Mesendoderm (in vitro differentiated cells): ENCODE data around the gene VPS54.
A peak's percentile ranks its signal among the peaks of the same experiment; 100 is the strongest.
"Not testable (repeated sequence)": the region's sequence is repeated elsewhere in the genome, so short reads cannot be mapped to it uniquely, and the experiment has no call there.

Experiments used
- DNase-seq: peaks from one replicate; pipeline ENCODE4 v3.0.0; 2013
- H2AK5ac ChIP-seq: 2 replicates; pipeline ENCODE4 v1.6.1; 2013; ENCODE audit warnings: low read length, inconsistent platforms
- H2BK120ac ChIP-seq: 2 replicates; pipeline ENCODE4 v1.6.1; 2013; ENCODE audit warnings: low read depth, mild to moderate bottlenecking, low read length, moderate library complexity, mixed read lengths
- H2BK15ac ChIP-seq: replicated peaks from 2 replicates; pipeline ENCODE4 v1.6.1; 2013; ENCODE audit warnings: low read depth, mild to moderate bottlenecking, moderate library complexity
- H2BK5ac ChIP-seq: 2 replicates; pipeline ENCODE4 v1.6.1; 2013; ENCODE audit warnings: low read length, inconsistent platforms
- H3K18ac ChIP-seq: 2 replicates; pipeline ENCODE4 v1.6.1; 2013; ENCODE audit warnings: mild to moderate bottlenecking, low read length, mixed read lengths
- H3K23ac ChIP-seq: one replicate; pipeline ENCODE4 v1.6.1; 2013; ENCODE audit warnings: low read length
- H3K27ac ChIP-seq: 2 replicates; pipeline ENCODE4 v1.5.1; 2013; ENCODE audit warnings: low read depth, mild to moderate bottlenecking, inconsistent platforms, low read length, moderate library complexity
- H3K27me3 ChIP-seq: 2 replicates; pipeline ENCODE4 v1.6.1; 2013; ENCODE audit warnings: low read length, control low read depth, mild to moderate bottlenecking, inconsistent platforms; ENCODE audit not compliant: insufficient read depth, poor library complexity
- H3K36me3 ChIP-seq: 2 replicates; pipeline ENCODE4 v1.6.1; 2013; ENCODE audit warnings: low read length, inconsistent platforms; ENCODE audit not compliant: control insufficient read depth, insufficient read depth
- H3K4ac ChIP-seq: one replicate; pipeline ENCODE4 v1.6.1; 2013; ENCODE audit warnings: low read depth, mild to moderate bottlenecking, low read length, moderate library complexity
- H3K4me1 ChIP-seq: 2 replicates; pipeline ENCODE4 v1.6.1; 2013; ENCODE audit warnings: low read depth, low read length, inconsistent platforms; ENCODE audit not compliant: control insufficient read depth
- H3K4me2 ChIP-seq: 2 replicates; pipeline ENCODE4 v1.6.1; 2013; ENCODE audit warnings: low read length
- H3K4me3 ChIP-seq: 2 replicates; pipeline ENCODE4 v1.5.1; 2013; ENCODE audit warnings: mild to moderate bottlenecking, low read length
- H3K56ac ChIP-seq: one replicate; pipeline ENCODE4 v1.6.1; 2013; ENCODE audit warnings: low read length
- H3K79me1 ChIP-seq: 2 replicates; pipeline ENCODE4 v1.6.1; 2013; ENCODE audit warnings: low read length, inconsistent platforms
- H3K79me2 ChIP-seq: 2 replicates; pipeline ENCODE4 v1.6.1; 2013; ENCODE audit warnings: mild to moderate bottlenecking, low read length; ENCODE audit not compliant: control insufficient read depth, insufficient read depth
- H3K9ac ChIP-seq: 2 replicates; pipeline ENCODE4 v1.6.1; 2013; ENCODE audit warnings: low read length, inconsistent platforms
- H4K5ac ChIP-seq: one replicate; pipeline ENCODE4 v1.6.1; 2013; ENCODE audit warnings: low read length
- H4K8ac ChIP-seq: one replicate; pipeline ENCODE4 v1.6.1; 2013; ENCODE audit warnings: low read depth, mild to moderate bottlenecking, control low read depth, low read length, moderate library complexity
- WGBS: extraction: QIAGEN DNeasy Blood & Tissue Kit; methylation state at CpG from one replicate; pipeline ENCODE4 v1.1.7; 2013; ENCODE audit warnings: low lambda C conversion rate, missing lambda C conversion rate; ENCODE audit not compliant: insufficient coverage; ENCODE audit errors: extremely low coverage; 5-methylcytosine and 5-hydroxymethylcytosine counted together

Gene VPS54

GRCh38 chr2:63994329-63995070 is 24.7 kb downstream of the VPS54 start:
- not testable (repeated sequence) for H2BK15ac ChIP-seq, H3K4me3 ChIP-seq, DNase-seq, H3K4me1 ChIP-seq, H4K5ac ChIP-seq, H3K79me1 ChIP-seq, H3K27ac ChIP-seq, H3K56ac ChIP-seq, H3K36me3 ChIP-seq, H4K8ac ChIP-seq, H3K4me2 ChIP-seq, H3K18ac ChIP-seq, H3K27me3 ChIP-seq, H2BK5ac ChIP-seq, H3K4ac ChIP-seq, H3K9ac ChIP-seq, H3K79me2 ChIP-seq, H2AK5ac ChIP-seq, H2BK120ac ChIP-seq, H3K23ac ChIP-seq
- WGBS = no CpG with 5 or more reads among the region's 9 CpGs

- no peak overlapping the region for H2BK5ac ChIP-seq
- no peaks in the 10 kb centered on the region for H3K27me3 ChIP-seq
- H3K79me1 ChIP-seq = peaks cover 2% of the 10 kb centered on the region
- no peak overlapping the region for H4K5ac ChIP-seq
- no peak overlapping the region for H3K23ac ChIP-seq
- no peaks in the 10 kb centered on the region for H3K4me1 ChIP-seq
- H3K9ac ChIP-seq = no peak overlapping the region
- H3K4me3 ChIP-seq = no peak overlapping the region
- no peak overlapping the region for H2BK120ac ChIP-seq
- no peak overlapping the region for H3K18ac ChIP-seq
- no peak overlapping the region for H2BK15ac ChIP-seq
- no peaks in the 10 kb centered on the region for H3K36me3 ChIP-seq
- H3K56ac ChIP-seq = no peak overlapping the region
- no peak overlapping the region for H3K27ac ChIP-seq
- no peak for DNase-seq
- no CpG with 5 or more reads among the region's 5 CpGs for WGBS
- H3K4ac ChIP-seq = no peak overlapping the region
- no peak overlapping the region for H4K8ac ChIP-seq
- no peak overlapping the region for H2AK5ac ChIP-seq
- H3K79me2 ChIP-seq = no peaks in the 10 kb centered on the region
- H3K4me2 ChIP-seq = no peak overlapping the region
Observed at GRCh38 chr2:63993871-63994270, 25.4 kb downstream of the VPS54 start.

- not testable (repeated sequence) for H3K4ac ChIP-seq, H3K23ac ChIP-seq, H3K9ac ChIP-seq, H3K56ac ChIP-seq, H3K79me1 ChIP-seq, H4K5ac ChIP-seq, H2BK15ac ChIP-seq, H2AK5ac ChIP-seq, H2BK120ac ChIP-seq, H3K4me3 ChIP-seq, H4K8ac ChIP-seq, H3K27me3 ChIP-seq, H3K4me1 ChIP-seq, H3K27ac ChIP-seq, H3K18ac ChIP-seq, H3K36me3 ChIP-seq, H2BK5ac ChIP-seq, H3K4me2 ChIP-seq, H3K79me2 ChIP-seq
- peak; percentile 67 for DNase-seq
- no CpG with 5 or more reads among the region's 9 CpGs for WGBS
Observed at GRCh38 chr2:63993130-63993584, 26.1 kb downstream of the VPS54 start.

GRCh38 chr2:63992061-63992685 is 27.1 kb downstream of the VPS54 start:
- no peak overlapping the region for H3K27ac ChIP-seq
- H2BK120ac ChIP-seq = no peak overlapping the region
- no peak overlapping the region for H4K5ac ChIP-seq
- peaks cover 2% of the 10 kb centered on the region for H3K79me1 ChIP-seq
- H2AK5ac ChIP-seq = no peak overlapping the region
- H3K56ac ChIP-seq = no peak overlapping the region
- H3K4me1 ChIP-seq = no peaks in the 10 kb centered on the region
- no peak overlapping the region for H4K8ac ChIP-seq
- no peak overlapping the region for H2BK15ac ChIP-seq
- H3K4me2 ChIP-seq = no peak overlapping the region
- no peaks in the 10 kb centered on the region for H3K79me2 ChIP-seq
- no peak overlapping the region for H3K9ac ChIP-seq
- no peaks in the 10 kb centered on the region for H3K27me3 ChIP-seq
- no peak overlapping the region for H3K18ac ChIP-seq
- WGBS = no CpG with 5 or more reads among the region's 13 CpGs
- no peak overlapping the region for H2BK5ac ChIP-seq
- no peak overlapping the region for H3K4me3 ChIP-seq
- no peak for DNase-seq
- no peak overlapping the region for H3K23ac ChIP-seq
- H3K36me3 ChIP-seq = no peaks in the 10 kb centered on the region
- H3K4ac ChIP-seq = no peak overlapping the region

- H2BK120ac ChIP-seq, H2BK15ac ChIP-seq, H3K9ac ChIP-seq, DNase-seq, H3K4me2 ChIP-seq, H4K8ac ChIP-seq, H3K4me3 ChIP-seq, H3K79me2 ChIP-seq, H3K27me3 ChIP-seq, H2AK5ac ChIP-seq, H3K4me1 ChIP-seq, H3K4ac ChIP-seq, H3K18ac ChIP-seq, H4K5ac ChIP-seq, H3K56ac ChIP-seq, H2BK5ac ChIP-seq, H3K27ac ChIP-seq, H3K36me3 ChIP-seq, H3K23ac ChIP-seq, H3K79me1 ChIP-seq: not testable (repeated sequence)
- WGBS = no CpG with 5 or more reads among the region's 12 CpGs
Observed at GRCh38 chr2:63991173-63991999, 27.8 kb downstream of the VPS54 start.
